Limb (tissue), 2 donors: ENCODE results near the gene LRP5.
"Not testable (repeated sequence)": the region's sequence is repeated elsewhere in the genome, so short reads cannot be mapped to it uniquely, and the experiment has no call there.

Experiments used
- DNase-seq, 2 donors: peaks; one replicate each; pipeline ENCODE4 v3.0.0-alpha.2; 2016; ENCODE audit errors: extremely low spot score in 2 of 2

LRP5 gene

DNA sequence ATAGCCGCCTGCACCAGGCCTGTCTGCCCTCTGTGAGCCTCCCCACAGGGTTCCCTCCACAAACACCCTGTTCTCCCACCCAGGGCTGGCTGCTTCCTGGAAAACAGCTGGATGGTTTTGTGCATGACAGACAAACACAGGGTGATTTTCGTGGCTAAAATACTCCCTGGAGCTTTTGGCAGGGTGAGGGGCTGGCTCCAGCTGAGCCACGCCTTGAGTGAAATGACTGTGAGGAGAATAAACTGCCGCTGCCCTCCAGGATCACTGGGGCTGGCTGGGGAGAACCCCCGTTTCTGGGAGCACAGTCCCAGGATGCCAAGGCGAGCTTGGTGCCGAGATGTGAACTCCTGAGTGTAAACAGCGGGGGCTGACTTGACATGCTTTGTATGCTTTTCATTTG lies 127.8 kb downstream of the LRP5 start:
- DNase-seq, result no peak

GRCh38 chr11:68441466-68442230 lies 129.3 kb downstream of the LRP5 start:
- no peak for DNase-seq

- DNase-seq, result no peak
Measured at GRCh38 chr11:68442433-68442832, 130.0 kb downstream of the LRP5 start.

DNA sequence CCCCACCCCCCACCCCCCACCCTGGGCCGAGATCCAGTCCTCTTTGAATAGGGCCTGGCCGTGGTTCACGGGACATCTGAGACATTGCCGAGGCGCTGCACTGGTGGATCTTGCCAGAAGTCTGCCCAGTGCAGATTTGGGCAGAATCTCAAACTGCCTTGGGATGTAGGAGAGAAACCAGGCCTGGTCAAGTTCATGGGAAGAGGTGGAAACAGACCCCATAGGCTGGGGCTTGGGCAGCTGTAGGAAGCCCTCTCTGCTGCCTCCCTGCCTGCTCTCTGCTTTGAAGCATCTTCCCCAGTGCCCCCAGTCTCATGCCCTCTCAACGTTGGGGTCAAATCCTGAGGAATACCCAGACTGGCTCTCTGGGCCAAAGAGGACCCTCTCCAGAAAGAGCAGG lies 132.2 kb downstream of the LRP5 start:
- no peak for DNase-seq

GRCh38 chr11:68445531-68446035 lies 133.2 kb downstream of the LRP5 start:
- DNase-seq, result no peak

GRCh38 chr11:68446046-68446725 lies 133.8 kb downstream of the LRP5 start:
- DNase-seq, result no peak

DNA sequence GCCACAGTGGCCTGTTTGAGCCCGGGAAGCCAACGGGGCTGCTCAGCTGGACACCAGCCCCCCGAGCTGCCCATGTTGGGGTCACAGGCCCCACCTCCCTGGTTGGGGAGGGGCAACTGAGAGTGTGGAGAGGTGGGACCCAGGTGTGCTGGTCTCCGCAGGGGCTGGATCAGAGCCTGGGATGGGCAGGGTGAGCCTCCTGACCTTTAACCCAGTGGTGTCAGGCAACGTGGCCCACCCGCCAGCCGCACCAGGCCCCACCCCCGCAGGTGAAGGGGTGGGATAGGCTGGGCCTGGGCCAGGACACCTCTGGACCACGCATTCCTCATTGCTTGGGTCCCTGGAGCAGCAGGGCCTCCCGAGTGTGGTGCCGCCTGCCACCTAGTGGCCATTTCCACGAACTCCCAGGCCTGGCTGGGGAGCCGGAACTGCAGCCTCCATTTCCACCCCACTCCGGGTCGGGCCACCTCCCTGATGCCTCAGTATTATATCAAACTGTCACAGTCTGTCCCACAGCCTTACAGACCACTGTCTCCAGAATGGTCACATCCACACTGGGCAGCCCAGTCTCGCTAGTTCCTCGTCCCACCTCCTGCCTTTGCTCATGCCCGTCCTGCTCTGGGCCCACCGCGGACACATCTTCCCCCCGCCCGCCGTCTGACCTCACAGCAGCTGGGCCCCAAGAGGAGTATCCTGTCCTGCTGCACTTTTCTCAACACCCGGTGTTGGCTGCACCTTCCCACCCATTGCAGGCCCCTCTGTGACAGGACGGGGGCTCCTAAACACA lies 134.8 kb downstream of the LRP5 start:
- peak; percentile 45 to 88 for DNase-seq

- not testable (repeated sequence) for DNase-seq
Measured at GRCh38 chr11:68447914-68448313, 135.5 kb downstream of the LRP5 start.

- DNase-seq, result no peak
Measured at GRCh38 chr11:68448604-68449011, 136.2 kb downstream of the LRP5 start.

DNA sequence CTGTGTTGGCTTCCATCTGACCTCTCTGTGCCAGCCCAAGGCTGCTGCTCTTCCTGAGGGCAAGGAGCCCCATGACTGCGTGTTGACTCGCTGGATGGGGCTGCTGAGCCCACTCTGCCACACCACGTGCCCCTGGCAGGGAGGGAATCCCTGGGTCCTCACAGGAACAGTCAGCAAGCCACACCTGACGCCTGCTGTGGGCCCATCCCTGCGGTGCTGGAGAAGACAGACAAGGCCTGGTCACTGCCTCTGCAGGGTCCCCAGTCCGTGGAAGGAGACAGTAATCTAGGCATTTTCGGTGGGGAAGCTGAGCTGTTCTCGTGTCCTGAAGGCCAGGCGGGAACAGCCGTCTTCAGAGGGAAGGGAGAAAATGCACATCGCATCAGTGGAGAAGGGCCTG lies 137.6 kb downstream of the LRP5 start:
- no peak for DNase-seq

DNA sequence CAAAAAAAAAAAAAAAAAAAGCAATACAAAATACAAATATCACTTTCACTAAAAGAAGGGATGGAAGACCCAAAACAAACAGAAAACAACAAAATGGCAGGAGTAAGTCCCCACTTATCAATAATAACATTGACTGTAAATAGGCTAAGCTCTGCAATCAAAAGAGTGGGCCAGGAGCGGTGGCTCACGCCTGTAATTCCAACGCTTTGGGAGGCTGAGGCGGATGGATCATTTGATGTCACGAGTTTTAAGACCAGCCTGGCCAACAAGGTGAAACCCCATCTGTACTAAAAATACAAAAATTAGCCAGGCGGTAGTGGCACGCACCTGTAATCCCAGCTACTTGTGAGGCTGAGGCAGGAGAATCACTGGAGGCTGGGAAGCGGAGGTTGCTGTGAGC lies 138.3 kb downstream of the LRP5 start:
- no peak for DNase-seq

DNA sequence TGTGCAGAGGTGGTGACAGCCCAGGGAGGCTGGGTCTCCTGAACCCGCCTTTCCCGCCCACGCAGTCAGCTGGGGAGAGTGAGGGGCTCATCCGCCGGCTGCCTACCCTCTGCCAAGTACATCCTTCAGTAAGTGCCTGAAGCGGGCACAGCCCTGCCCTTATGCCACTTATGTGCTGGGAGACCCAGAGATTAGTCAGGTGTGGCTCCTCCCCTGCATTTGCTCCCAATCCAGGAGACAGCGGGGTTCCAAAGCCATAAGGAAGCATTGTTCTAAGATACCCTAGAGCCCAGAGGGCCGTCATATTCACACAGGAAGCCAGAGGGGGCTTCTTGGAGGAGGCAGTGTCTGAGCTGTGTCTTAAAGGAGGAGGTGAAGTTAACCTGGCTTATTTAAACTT lies 142.4 kb downstream of the LRP5 start:
- no peak for DNase-seq

DNA sequence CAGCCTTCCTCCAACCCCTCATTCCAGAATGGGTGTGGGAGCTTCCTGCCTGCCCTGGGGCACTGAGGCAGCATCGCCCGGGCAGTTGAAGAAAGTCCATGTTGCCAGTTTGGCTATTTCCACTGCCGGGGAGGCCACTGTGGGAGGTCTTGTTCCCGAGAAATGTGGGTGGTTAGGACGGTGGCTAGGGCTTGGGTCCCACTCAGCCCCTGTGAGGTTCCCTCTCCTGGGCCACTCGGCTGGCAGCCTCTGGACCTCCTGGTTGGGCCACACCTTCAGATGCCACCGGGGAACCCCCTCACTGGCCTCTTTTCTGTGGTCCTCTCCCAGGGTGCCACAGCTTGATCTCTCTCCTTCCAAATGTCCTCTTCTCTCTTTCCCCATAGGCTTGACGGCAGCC lies 143.1 kb downstream of the LRP5 start:
- no peak for DNase-seq

DNA sequence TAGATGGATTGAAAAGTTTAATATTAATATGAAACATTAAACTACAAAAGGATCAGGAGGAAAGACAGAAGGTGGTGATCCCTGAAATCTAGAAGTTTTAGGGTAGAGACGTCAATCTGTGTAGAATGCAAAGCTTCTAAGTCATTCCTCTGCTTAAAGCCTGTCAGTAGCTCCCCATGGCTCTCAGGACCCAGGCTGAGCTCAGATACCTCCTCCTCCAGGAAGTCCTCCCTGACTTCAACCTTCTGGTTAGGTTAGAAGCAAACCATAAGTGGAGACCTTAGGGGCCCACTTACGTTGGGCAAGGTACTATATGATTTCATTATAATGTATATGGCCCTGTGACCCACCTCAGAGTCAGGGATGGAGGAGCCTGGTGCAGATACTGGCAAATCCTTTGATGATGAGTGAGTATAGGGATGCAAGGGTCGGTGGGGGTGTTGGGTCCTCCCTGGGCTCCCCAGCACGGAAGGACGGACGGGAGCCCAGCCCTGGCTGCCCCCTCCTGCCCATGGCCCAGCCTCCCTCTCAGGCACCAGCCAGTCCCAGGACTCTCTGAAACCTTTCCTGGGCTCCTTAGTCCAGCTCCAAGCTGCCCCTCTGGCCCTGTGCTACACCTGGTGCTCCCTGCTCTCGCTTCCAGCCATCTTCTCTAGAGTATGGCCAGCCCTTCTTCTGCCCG lies 145.0 kb downstream of the LRP5 start:
- no peak for DNase-seq

GRCh38 chr11:68457898-68458249 lies 145.5 kb downstream of the LRP5 start:
- DNase-seq, result no peak

DNA sequence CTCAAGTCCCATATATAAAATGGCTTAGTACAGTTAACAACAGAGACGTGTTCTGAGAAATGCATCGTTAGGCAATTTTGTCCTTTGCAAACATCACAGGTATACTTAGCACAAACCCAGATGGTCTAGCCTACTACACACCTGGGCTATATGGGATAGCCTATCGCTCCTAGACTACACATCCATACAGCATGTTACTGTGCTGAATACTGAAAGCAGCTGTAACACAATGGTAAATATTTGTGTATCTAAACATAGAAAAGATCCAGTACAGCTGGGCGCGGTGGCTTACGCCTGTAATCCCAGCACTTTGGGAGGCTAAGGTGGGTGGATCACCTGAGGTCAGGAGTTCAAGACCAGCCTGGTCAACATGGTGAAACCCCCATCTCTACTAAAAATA lies 145.9 kb downstream of the LRP5 start:
- not testable (repeated sequence) for DNase-seq

DNA sequence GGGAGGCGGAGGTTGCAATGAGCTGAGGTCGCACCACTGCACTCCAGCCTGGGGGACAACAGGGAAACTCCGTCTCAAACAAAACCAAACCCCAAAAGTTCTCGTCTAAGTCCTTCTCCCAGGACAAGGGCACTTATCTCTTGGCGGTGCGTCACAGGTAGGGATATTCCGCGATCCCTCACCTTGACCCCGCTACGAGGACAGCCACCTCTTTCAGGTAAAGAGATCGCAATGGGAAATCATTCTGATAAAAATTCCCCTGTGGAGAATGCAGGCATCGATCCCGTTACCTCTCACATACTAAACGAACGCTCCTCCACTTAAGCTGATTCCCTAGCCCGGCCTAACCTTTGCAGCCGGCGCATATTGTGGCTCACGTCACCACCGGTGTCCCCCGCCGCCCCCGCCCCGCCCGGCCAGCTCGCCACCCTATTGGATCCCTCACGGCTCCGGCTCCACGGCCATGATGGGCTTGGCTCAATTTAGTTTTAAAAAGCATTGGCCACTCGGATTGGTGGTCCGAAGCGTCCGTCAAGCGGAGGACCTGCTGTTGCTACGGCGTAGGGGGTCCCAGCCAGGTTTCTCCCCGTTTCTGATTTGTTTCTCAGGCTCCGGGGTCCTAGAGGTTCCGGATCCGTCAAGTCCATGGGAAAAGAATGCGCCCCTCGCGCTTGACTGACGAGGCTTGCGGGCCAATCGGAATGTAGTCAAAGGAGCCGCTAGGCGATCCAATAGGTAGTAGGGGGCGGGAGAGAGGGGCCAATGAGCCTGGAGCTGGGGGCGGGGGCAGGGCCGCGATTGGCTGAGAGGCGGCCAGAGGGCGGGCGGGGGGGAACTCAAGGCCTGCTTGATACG lies 147.7 kb downstream of the LRP5 start:
- DNase-seq, result peak; percentile 98 to 99

GRCh38 chr11:68460741-68461574 lies 148.6 kb downstream of the LRP5 start, which contains the start of gene PPP6R3:
Gene PPP6R3, plus strand, starts transcription at chr11:68460752. Its CDS starts 76,913 bp downstream, at chr11:68537665.
- peak in 1 of 2 donors; percentile 70 for DNase-seq

- DNase-seq, result no peak
Measured at GRCh38 chr11:68461575-68461917, 149.2 kb downstream of the LRP5 start.

DNA sequence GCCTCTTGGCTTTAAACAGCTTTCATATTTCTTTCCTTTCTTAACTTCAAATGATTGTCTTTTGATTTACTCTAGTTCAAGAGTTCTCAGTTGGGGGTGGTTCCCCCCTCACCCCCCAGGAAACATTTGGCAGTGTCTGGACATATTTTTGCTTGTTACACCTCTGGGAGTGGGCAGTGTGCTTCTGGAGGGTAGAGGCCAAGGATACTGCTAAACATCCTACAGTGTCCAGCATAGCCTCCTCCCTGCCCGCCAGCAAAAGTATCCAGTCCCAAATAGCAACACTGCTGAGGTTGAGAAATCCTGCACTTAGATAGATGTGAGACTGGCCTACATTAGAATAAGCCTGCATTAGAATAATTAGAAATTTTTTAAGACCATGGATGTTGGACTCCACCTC lies 151.3 kb downstream of the LRP5 start:
- no peak for DNase-seq
